Right atrium auricular region (tissue), 2 donors: ENCODE results near the gene CAMTA1. TPM values are rescaled to one million over a fixed set of nuclear protein-coding genes. Genes with fewer than 3 reads are reported as not detected.

ENCODE experiments used
- DNase-seq: peaks from one replicate; pipeline ENCODE4 v3.0.0-alpha.2; 2019; ENCODE audit warnings: low spot score
- H3K27ac ChIP-seq, 2 donors: fragments of 200-600 bp; sonication (generic); 1 replicate in 1 of 2; 2 replicates in 1 of 2; pipeline ENCODE4 v1.5.1; 2016 to 2019
- H3K27me3 ChIP-seq, 2 donors: fragments of 200-600 bp; sonication (generic); one replicate each; pipeline versions ENCODE4 v1.5.1 to v1.6.0; 2017 to 2019
- H3K36me3 ChIP-seq: fragments of 200-600 bp; sonication (generic); one replicate; pipeline ENCODE4 v1.5.1; 2016
- H3K4me1 ChIP-seq, 2 donors: fragments of 200-600 bp; sonication (generic); one replicate each; pipeline versions ENCODE4 v1.5.1 to v1.6.0; 2017 to 2019
- H3K4me3 ChIP-seq, 2 donors: fragments of 200-600 bp; sonication (generic); 1 replicate in 1 of 2; 2 replicates in 1 of 2; pipeline ENCODE4 v1.5.1; 2017 to 2019; ENCODE audit warnings: mild to moderate bottlenecking in 1 of 2, moderate library complexity in 1 of 2
- H3K9me3 ChIP-seq, 2 donors: fragments of 200-600 bp; sonication (generic); one replicate each; pipeline ENCODE4 v1.5.1; 2019
- CTCF ChIP-seq, 2 donors: fragments of 200-600 bp; sonication (generic); IDR thresholded peaks; one replicate each; pipeline ENCODE4 v1.5.1; 2019; ENCODE audit warnings: antibody characterized with exemption in 2 of 2
- total RNA-seq, 2 donors: library from RNA; depleted of rRNA; stranded (reverse); fragments of >200 nt; gene quantifications; one replicate each; pipeline ENCODE4 v1.1.0, GENCODE V29; 2016

The CAMTA1 gene
- total RNA-seq, 2 donors from 2014 or later: 132 to 190 TPM

GRCh38 chr1:6956488-6957159, 171.4 kb downstream of the CAMTA1 start:
- Histone ChIP-seq H3K4me1 (peaks cover 0 to 21% of the 10 kb centered on the region in 2 donors), H3K4me3 (no peak overlapping the region), H3K27ac (no peak overlapping the region), H3K9me3 (no peaks in the 10 kb centered on the region), H3K27me3 (no peaks in the 10 kb centered on the region), H3K36me3 (no peaks in the 10 kb centered on the region)
- no peak for TF ChIP-seq CTCF (IDR thresholded peaks at IDR 0.05)
- no peak for DNase-seq

- no peaks in the 10 kb centered on the region for H3K36me3 ChIP-seq
- no peaks in the 10 kb centered on the region for H3K9me3 ChIP-seq
- no peak overlapping the region for H3K4me3 ChIP-seq
- no peak overlapping the region for H3K27ac ChIP-seq
- H3K4me1 ChIP-seq: peaks cover 0 to 28% of the 10 kb centered on the region in 2 donors
- no peak for TF ChIP-seq CTCF (IDR thresholded peaks at IDR 0.05)
- no peaks in the 10 kb centered on the region for H3K27me3 ChIP-seq
- DNase-seq: no peak
Measured at GRCh38 chr1:6957341-6957740, 172.1 kb downstream of the CAMTA1 start.

GRCh38 chr1:6958407-6959030, 173.3 kb downstream of the CAMTA1 start:
- no peak overlapping the region for H3K4me3 ChIP-seq
- no peaks in the 10 kb centered on the region for H3K36me3 ChIP-seq
- no peak overlapping the region for H3K27ac ChIP-seq
- peaks cover 0 to 40% of the 10 kb centered on the region in 2 donors for H3K4me1 ChIP-seq
- no peaks in the 10 kb centered on the region for H3K9me3 ChIP-seq
- TF ChIP-seq CTCF (IDR thresholded peaks at IDR 0.05): no peak
- peaks cover 0 to 4% of the 10 kb centered on the region in 2 donors for H3K27me3 ChIP-seq
- no peak for DNase-seq

GRCh38 chr1:6959491-6959890, 174.2 kb downstream of the CAMTA1 start:
- TF ChIP-seq CTCF (IDR thresholded peaks at IDR 0.05): no peak

GRCh38 chr1:6960291-6960811, 175.1 kb downstream of the CAMTA1 start:
- Histone ChIP-seq H3K4me3 (no peak overlapping the region), H3K27ac (peak overlapping the region; percentile 59 to 77), H3K4me1 (peaks cover 0 to 44% of the 10 kb centered on the region in 2 donors), H3K9me3 (no peaks in the 10 kb centered on the region), H3K36me3 (no peaks in the 10 kb centered on the region), H3K27me3 (peaks cover 0 to 9% of the 10 kb centered on the region in 2 donors)
- peak in 1 of 2 donors; percentile 12 for TF ChIP-seq CTCF (IDR thresholded peaks at IDR 0.05)
- DNase-seq: peak; percentile 63

More at GRCh38 chr1:6959491-6959890, 174.2 kb downstream of the CAMTA1 start:
- no peaks in the 10 kb centered on the region for H3K9me3 ChIP-seq
- no peaks in the 10 kb centered on the region for H3K36me3 ChIP-seq
- H3K4me3 ChIP-seq: no peak overlapping the region
- no peak for DNase-seq
- peaks cover 0 to 44% of the 10 kb centered on the region in 2 donors for H3K4me1 ChIP-seq
- H3K27ac ChIP-seq: peak overlapping the region in 1 of 2 donors; percentile 77
- peaks cover 0 to 9% of the 10 kb centered on the region in 2 donors for H3K27me3 ChIP-seq
